Measurements from ENCODE around the gene TOMM7. TPM values are rescaled to one million over a fixed set of nuclear protein-coding genes. Genes with fewer than 3 reads are reported as not detected.

Gene TOMM7
- total RNA-seq, 1 experiment from 2014 or later, result 325 TPM

DNA sequence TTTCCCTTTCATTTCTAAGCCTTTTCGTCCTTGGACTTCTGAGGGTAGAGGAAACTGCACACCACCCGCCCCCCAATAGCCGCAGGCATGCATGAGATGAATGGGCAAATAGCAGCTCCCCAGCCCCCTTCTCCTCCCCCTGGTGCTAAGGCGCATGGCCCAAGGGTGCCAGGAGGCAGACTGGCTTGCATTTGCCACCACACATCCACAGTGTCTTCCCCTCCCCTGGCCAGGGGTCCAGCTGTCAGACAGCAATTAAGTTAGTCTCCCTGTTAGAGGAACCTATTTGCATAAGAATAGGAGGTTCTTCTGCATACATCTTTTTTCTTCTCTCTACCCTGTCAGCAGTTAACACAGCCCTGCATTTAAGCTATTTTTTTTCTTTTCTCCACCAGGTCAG is 20.2 kb downstream of the TOMM7 start:
- DNase-seq (ENCODE audit: low read depth, low spot score) (no peak), ATAC-seq (no peak)
- no peak overlapping the region for H2AFZ ChIP-seq (ENCODE audit: low read depth, low read length, poor library complexity, severe bottlenecking)
- ChIA-PET CTCF (interaction anchor here (1.0 to 1.1 kb wide), 2 partner anchors 17 to 20 kb away, joined by 3 to 6 read pairs; no protein-coding TSS in a partner anchor), RAD21 (ENCODE audit: low non-redundant PET in 1 of 2, low total read pairs in 2 of 2, uncharacterized antibody in 2 of 2, unreplicated experiment in 2 of 2) (no interaction called here), POLR2A (no interaction called here)
- no peak for TF ChIP-seq POLR2A (IDR thresholded peaks at IDR 0.05; ENCODE audit: borderline replicate concordance, extremely low read depth, insufficient read depth, insufficient read length)
- no peak for TF ChIP-seq CBX3 (IDR thresholded peaks at IDR 0.05; ENCODE audit: low read depth)
- no peaks in the 10 kb centered on the region for H3K9me2 ChIP-seq (ENCODE audit: insufficient read depth)
- no peaks in the 10 kb centered on the region for H3K27me3 ChIP-seq (ENCODE audit: insufficient read depth, low read length)
- H3K27ac ChIP-seq (ENCODE audit: low read depth, low read length), result no peak overlapping the region
- no peaks in the 10 kb centered on the region for H3K9me3 ChIP-seq (ENCODE audit: control insufficient read depth in 1 of 2, insufficient read depth in 1 of 2, low read depth in 1 of 2, low read length in 2 of 2)
- H4K20me1 ChIP-seq (ENCODE audit: insufficient read depth), result no peaks in the 10 kb centered on the region
- intact Hi-C loops (cut with micrococcal nuclease), result no loop called here
- no TSS peak for BruUV-seq (replicated peaks)
- H3K79me2 ChIP-seq (ENCODE audit: insufficient read depth, low read length), result no peaks in the 10 kb centered on the region
- H3K4me2 ChIP-seq (ENCODE audit: low read length), result no peak overlapping the region
- no peak overlapping the region for H3K9ac ChIP-seq (ENCODE audit: low read length)
- peaks cover 0 to 7% of the 10 kb centered on the region in 2 experiments; a peak in 1 of 4 replicates for H3K4me1 ChIP-seq (ENCODE audit: control insufficient read depth in 1 of 2, insufficient read depth in 2 of 2, low read length in 2 of 2)
- no peaks in the 10 kb centered on the region for H3K36me3 ChIP-seq (ENCODE audit: control insufficient read depth in 1 of 2, insufficient read depth in 2 of 2, low read length in 2 of 2)
- no peak overlapping the region for H3K4me3 ChIP-seq (replicated peaks in 1 of 2; ENCODE audit: low read depth in 1 of 2, low read length in 2 of 2)

DNA sequence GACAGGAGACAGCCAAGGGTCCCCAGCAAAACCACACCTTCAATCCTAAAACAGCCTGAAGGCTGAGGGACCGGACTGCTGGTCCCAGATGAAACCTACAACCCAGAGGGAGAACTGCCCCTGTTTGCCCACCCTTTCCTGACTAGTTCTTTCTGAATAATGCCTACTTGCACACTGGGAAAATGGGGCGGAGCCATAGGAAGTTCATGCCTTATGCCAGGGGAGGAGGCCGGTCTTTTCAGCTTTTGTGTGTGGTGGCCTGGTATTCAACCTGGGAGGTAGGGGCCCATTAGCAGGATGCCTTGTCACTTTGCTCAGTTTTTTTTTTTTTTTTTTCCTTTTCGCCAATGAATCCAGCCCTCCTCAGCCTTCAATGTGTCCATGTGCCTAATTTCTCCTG is 20.7 kb downstream of the TOMM7 start:
- no peak for DNase-seq (ENCODE audit: low read depth, low spot score)
- no peak overlapping the region for H3K9ac ChIP-seq (ENCODE audit: low read length)
- no peak overlapping the region for H2AFZ ChIP-seq (ENCODE audit: low read depth, low read length, poor library complexity, severe bottlenecking)
- no peak overlapping the region for H3K4me2 ChIP-seq (ENCODE audit: low read length)
- H3K79me2 ChIP-seq (ENCODE audit: insufficient read depth, low read length), result no peaks in the 10 kb centered on the region
- POLR2A ChIA-PET, result no interaction called here
- no peak overlapping the region for H3K4me3 ChIP-seq (replicated peaks in 1 of 2; ENCODE audit: low read depth in 1 of 2, low read length in 2 of 2)
- no peaks in the 10 kb centered on the region for H3K36me3 ChIP-seq (ENCODE audit: control insufficient read depth in 1 of 2, insufficient read depth in 2 of 2, low read length in 2 of 2)
- no peaks in the 10 kb centered on the region for H3K9me2 ChIP-seq (ENCODE audit: insufficient read depth)
- no peak overlapping the region for H3K27ac ChIP-seq (ENCODE audit: low read depth, low read length)
- no TSS peak for BruUV-seq (replicated peaks)
- no peaks in the 10 kb centered on the region for H3K9me3 ChIP-seq (ENCODE audit: control insufficient read depth in 1 of 2, insufficient read depth in 1 of 2, low read depth in 1 of 2, low read length in 2 of 2)
- TF ChIP-seq EGR1 (IDR thresholded peaks at IDR 0.05; ENCODE audit: low read depth) (no peak), POLR2A (IDR thresholded peaks at IDR 0.05; ENCODE audit: borderline replicate concordance, extremely low read depth, insufficient read depth, insufficient read length) (no peak), ZNF274 (IDR thresholded peaks at IDR 0.05; ENCODE audit: low read depth, low read length) (no peak), EZH2 (IDR thresholded peaks at IDR 0.05) (no peak), RAD21 (IDR thresholded peaks at IDR 0.05; ENCODE audit: low read depth) (no peak), ZFX (IDR thresholded peaks at IDR 0.05) (no peak), ELF1 (IDR thresholded peaks at IDR 0.05; ENCODE audit: borderline replicate concordance, low read depth) (no peak), YY1 (IDR thresholded peaks at IDR 0.05; ENCODE audit: extremely low read depth, insufficient replicate concordance, low read depth, low read length) (no peak)
- TF ChIP-seq, protein P1, sequence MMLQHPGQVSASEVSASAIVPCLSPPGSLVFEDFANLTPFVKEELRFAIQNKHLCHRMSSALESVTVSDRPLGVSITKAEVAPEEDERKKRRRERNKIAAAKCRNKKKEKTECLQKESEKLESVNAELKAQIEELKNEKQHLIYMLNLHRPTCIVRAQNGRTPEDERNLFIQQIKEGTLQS (IDR thresholded peaks at IDR 0.05), result no peak
- TF ChIP-seq, protein P2, sequence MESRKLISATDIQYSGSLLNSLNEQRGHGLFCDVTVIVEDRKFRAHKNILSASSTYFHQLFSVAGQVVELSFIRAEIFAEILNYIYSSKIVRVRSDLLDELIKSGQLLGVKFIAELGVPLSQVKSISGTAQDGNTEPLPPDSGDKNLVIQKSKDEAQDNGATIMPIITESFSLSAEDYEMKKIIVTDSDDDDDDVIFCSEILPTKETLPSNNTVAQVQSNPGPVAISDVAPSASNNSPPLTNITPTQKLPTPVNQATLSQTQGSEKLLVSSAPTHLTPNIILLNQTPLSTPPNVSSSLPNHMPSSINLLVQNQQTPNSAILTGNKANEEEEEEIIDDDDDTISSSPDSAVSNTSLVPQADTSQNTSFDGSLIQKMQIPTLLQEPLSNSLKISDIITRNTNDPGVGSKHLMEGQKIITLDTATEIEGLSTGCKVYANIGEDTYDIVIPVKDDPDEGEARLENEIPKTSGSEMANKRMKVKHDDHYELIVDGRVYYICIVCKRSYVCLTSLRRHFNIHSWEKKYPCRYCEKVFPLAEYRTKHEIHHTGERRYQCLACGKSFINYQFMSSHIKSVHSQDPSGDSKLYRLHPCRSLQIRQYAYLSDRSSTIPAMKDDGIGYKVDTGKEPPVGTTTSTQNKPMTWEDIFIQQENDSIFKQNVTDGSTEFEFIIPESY (IDR thresholded peaks at IDR 0.05; ENCODE audit: extremely low read depth, insufficient replicate concordance, low read length), result no peak
- TF ChIP-seq, protein P3, sequence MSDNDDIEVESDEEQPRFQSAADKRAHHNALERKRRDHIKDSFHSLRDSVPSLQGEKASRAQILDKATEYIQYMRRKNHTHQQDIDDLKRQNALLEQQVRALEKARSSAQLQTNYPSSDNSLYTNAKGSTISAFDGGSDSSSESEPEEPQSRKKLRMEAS (IDR thresholded peaks at IDR 0.05), result no peak
- TF ChIP-seq, protein P4, sequence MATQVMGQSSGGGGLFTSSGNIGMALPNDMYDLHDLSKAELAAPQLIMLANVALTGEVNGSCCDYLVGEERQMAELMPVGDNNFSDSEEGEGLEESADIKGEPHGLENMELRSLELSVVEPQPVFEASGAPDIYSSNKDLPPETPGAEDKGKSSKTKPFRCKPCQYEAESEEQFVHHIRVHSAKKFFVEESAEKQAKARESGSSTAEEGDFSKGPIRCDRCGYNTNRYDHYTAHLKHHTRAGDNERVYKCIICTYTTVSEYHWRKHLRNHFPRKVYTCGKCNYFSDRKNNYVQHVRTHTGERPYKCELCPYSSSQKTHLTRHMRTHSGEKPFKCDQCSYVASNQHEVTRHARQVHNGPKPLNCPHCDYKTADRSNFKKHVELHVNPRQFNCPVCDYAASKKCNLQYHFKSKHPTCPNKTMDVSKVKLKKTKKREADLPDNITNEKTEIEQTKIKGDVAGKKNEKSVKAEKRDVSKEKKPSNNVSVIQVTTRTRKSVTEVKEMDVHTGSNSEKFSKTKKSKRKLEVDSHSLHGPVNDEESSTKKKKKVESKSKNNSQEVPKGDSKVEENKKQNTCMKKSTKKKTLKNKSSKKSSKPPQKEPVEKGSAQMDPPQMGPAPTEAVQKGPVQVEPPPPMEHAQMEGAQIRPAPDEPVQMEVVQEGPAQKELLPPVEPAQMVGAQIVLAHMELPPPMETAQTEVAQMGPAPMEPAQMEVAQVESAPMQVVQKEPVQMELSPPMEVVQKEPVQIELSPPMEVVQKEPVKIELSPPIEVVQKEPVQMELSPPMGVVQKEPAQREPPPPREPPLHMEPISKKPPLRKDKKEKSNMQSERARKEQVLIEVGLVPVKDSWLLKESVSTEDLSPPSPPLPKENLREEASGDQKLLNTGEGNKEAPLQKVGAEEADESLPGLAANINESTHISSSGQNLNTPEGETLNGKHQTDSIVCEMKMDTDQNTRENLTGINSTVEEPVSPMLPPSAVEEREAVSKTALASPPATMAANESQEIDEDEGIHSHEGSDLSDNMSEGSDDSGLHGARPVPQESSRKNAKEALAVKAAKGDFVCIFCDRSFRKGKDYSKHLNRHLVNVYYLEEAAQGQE (IDR thresholded peaks at IDR 0.05; ENCODE audit: low read depth), result no peak
- H4K20me1 ChIP-seq (ENCODE audit: insufficient read depth), result no peaks in the 10 kb centered on the region
- H3K4me1 ChIP-seq (ENCODE audit: control insufficient read depth in 1 of 2, insufficient read depth in 2 of 2, low read length in 2 of 2), result peaks cover 0 to 7% of the 10 kb centered on the region in 2 experiments; a peak in 1 of 4 replicates
- H3K27me3 ChIP-seq (ENCODE audit: insufficient read depth, low read length), result no peaks in the 10 kb centered on the region
- ATAC-seq, result no peak
- intact Hi-C loops (cut with micrococcal nuclease), result no loop called here
- CTCF ChIA-PET, result interaction anchor here (1.0 to 1.1 kb wide), 2 partner anchors 17 to 19 kb away, joined by 3 to 6 read pairs; no protein-coding TSS in a partner anchor
- RAD21 ChIA-PET (ENCODE audit: low non-redundant PET in 1 of 2, low total read pairs in 2 of 2, uncharacterized antibody in 2 of 2, unreplicated experiment in 2 of 2), result no interaction called here
